GM18511 (cell line): ENCODE measurements around the gene LMTK3.
A peak's percentile ranks its signal among the peaks of the same experiment; 100 is the strongest.

ENCODE experiments used
- ATAC-seq: cut with Tn5 transposase; IDR thresholded peaks from one replicate; pipeline ENCODE4 v1.9.1; 2021; ENCODE audit warnings: mild to moderate bottlenecking, moderate library complexity; ENCODE audit not compliant: unreplicated experiment

Gene LMTK3

DNA sequence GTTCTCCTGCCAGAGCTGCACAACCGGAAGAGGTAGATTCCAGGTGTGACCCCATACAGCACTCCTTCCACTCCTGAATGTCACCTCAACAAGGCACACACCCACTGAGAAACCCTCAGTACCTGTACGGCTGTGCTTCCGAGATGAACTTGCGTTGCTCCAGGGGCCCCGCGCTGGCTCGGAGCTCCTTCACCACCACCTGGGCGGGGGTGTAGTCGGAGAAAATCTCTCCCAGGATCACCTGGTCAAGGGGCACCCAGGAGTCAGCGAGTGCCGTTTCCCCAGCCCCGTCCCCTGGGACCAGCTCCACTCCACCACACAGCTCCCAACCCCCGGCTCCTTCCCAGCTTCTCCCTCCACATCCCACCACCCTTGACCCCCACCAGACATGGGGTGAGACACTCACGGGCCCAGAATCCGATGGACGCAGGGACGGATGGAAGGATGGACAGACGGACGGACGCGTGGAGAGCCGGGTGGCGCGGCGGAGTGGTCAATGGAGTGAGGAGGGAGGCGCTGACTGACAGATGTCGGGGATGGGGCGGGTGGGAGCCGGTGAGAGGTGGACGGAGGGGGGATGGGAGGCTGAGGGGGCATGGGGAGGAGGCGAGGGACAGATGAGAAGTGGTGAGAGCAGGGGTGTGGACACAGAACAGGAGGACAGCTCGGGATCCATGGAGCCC is 2.8 kb downstream of the LMTK3 start:
- no peak for ATAC-seq

DNA sequence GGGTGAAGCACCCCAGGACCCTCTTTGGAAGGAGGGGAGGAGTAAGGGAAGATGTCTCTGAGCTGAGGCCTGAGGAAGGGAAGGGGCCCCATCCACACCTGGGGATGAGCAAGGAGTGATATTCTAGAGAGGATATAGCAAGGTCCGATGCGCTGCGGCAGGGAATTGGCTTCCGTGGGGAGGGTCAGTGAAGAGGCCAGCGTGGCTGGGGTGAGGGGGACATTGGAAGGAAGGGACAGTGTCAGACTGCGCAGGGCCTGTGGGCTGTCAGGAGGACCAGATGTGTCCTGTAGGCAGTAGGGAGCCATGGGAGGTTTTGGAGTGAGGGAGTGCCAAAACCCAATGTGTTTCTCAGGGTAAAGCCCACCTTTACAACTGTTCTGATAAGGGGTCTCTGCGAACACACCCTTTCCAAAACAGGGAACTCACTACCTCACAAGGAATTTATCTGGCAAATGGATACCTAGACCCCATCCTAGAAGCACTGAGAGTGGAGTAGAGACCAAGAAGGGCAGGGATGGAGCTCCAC is 3.7 kb downstream of the LMTK3 start:
- ATAC-seq = no peak

- no peak for ATAC-seq
Observed at GRCh38 chr19:48506138-48506733, 5.4 kb downstream of the LMTK3 start.

- ATAC-seq = no peak
Observed at GRCh38 chr19:48502350-48503018, 9.2 kb downstream of the LMTK3 start.

GRCh38 chr19:48501494-48502349 is 9.9 kb downstream of the LMTK3 start:
- no peak for ATAC-seq

DNA sequence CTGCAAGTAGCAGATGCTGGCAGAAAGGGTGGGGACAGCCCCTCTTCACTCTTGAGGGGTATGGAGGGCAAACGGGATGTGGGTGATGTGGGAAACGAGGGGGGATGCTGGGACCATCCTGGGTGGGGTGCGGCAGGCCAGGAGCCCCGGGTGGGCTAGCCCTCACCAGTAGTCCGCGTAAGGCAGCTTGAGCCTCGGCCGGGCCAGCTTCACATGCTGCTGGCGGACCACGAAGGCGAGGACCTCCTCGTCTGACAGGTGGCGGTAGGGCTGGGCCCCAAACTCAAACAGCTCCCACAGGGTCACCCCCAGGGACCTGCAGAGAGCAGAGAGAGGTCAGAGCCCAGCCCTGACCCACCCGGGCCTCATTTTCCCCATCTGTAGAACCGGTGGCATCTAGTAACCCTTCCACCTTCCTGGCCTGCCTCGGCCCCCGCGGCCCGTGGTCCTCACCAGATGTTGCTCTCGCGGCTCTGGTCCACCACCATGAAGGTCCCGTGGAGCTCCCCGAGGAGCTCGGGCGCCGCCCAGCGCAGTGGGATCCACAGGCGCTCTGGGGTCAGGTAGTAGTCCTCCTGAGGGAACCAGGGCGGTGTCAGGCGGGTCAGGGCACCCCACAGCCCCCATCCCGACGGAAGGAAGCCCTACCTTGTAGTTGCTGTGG is 10.7 kb downstream of the LMTK3 start:
- no peak for ATAC-seq

DNA sequence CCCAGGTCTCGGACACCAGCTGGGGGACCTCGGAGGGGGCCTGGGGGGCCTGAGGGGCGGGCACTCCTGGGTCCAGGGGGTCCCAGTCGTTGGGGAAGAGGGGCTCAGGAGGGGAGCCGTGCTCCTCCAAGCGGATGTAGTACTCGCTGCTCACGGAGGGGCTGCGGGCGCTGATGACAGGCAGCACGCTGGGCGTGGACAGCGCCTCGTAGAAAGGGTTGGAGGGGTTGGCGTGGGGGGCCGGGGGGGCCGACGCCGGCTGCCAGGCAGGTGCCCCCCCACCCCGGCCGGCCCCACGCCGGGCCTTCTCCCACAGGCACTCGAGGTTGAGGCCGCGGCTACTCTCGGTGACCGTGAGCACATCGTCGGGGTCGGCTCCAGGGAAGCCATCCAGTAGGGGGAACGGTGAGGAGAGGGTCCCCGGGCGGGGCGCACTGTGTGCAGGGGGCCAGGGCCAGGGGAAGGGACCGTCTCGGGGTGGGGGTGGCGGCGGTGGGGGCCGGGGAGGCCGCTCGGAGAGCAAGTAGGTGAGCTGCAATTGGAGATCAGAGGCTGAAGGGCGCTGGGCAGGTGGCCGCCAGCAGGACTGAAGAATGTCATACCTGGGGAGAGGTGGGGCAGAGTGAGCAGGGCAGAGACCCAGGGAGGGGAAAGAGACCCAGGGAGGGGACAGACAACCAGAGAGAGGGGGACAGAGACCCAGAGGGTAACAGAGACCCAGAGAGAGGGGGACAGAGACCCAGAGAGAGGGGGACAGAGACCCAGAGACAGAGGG is 12.1 kb downstream of the LMTK3 start:
- ATAC-seq = no peak

DNA sequence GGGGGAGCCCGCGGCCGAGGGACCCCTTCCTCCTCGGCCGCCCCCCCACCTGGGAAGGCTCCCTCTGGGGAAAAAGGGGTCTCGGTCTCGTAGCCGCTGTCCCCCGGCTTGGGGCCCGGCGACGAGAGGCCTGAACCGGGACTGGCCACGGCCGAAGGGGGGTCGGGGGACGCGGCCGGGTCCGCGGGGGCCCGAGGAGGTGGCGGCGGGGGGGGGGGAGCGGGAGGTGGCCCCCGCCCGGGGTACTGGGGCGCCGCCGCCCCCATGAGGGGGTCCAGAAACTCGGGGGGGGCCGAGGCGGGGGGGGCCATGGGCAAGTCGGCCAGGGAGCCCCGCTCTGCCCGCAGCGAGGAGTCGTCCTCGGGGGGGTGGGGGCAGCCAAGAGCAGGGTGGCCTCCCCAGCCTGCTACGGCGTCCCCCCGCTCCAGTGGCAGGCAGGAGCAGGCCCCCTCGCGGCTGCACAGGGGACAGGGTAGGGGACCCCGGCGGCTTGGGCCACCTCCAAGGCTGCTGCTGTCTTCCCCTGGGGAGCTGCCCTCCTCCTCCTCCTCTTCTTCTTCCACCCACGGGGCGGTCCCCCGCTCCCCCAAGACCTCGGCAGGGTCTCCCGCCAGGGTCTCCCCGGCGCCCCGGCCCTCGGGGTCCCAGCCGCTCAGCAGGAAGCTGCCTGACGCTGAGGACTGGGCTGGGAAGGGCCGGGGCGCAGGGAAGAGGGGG is 12.9 kb downstream of the LMTK3 start:
- ATAC-seq = no peak

- no peak for ATAC-seq
Observed at GRCh38 chr19:48497728-48498594, 13.7 kb downstream of the LMTK3 start.

GRCh38 chr19:48496959-48497727 is 14.5 kb downstream of the LMTK3 start:
- no peak for ATAC-seq

DNA sequence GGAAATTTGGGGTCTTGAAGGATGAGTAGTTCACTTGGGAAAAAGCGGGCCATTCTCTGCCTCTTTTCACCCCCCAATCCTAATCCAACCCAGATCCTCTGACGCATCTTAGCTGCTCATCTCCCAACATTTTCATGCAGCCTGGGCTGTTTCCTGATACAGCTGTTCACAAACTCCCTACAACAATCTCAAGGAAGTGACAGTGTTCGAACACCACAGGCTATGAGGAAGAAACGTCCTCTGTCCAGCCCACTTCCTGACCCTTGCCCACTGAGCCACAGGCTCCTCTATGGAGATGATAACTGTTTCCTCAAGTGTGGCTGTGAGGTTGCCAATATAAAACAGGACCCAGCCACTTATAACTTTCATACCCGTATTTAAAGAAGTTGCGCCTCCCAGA is 16.2 kb downstream of the LMTK3 start:
- no peak for ATAC-seq

GRCh38 chr19:48493718-48494401 is 17.8 kb downstream of the LMTK3 start:
- peak; percentile 14 for ATAC-seq

DNA sequence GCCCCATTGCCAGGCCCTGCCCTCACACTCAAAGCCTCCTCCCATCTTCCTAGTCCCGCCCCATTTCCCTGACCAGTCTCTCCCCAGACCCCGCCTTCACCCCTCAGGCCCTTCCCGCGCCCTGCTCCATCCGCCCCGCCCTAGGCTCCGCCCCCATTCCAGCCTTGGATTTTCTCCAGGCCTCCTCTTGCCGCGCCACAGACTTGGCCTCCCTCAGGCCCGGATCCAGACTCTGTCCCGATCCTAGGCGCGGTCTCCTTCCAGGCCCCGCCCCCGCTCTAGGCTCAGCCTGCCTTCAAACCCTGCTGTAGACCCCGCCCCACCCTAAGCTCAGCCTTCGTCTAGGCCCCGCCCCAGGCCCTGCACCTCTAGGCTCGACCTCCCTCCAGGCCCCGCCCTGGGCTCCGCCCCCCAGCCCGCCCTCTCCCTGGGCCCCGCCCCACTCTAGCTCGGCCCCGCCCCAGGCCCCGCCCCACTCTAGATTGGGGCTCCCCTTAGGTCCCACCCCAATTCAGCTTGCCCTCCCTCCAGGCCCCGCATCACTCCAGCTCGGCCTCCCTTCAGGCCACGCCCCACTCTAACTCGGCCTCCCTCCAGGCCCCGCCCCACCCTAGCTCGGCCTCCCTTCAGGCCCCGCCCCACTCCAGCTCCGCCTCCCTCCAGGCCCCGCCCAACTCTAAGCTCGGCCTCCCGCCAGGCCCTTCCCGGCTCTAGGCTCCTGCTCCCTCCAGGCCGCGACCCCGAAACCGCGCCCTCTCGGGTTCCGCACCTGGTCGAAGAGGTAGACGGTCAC is 18.5 kb downstream of the LMTK3 start:
- peak; percentile 59 for ATAC-seq

DNA sequence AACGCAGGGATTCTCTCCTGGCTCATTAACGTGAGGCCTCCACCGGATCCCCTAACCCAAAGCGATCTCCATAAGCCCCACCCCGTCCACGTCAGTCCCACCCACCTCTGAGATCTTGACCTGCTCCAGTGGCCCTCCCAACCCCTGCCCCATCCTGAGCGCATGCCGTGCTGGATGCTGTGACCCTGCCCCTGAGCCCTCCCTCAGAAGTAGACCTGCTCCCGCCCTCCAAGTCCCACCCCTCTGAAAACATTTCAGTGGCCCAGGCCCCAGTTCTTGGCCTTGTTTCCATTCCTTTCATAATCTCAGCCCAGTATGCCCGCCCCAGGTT is 19.9 kb downstream of the LMTK3 start:
- no peak for ATAC-seq

DNA sequence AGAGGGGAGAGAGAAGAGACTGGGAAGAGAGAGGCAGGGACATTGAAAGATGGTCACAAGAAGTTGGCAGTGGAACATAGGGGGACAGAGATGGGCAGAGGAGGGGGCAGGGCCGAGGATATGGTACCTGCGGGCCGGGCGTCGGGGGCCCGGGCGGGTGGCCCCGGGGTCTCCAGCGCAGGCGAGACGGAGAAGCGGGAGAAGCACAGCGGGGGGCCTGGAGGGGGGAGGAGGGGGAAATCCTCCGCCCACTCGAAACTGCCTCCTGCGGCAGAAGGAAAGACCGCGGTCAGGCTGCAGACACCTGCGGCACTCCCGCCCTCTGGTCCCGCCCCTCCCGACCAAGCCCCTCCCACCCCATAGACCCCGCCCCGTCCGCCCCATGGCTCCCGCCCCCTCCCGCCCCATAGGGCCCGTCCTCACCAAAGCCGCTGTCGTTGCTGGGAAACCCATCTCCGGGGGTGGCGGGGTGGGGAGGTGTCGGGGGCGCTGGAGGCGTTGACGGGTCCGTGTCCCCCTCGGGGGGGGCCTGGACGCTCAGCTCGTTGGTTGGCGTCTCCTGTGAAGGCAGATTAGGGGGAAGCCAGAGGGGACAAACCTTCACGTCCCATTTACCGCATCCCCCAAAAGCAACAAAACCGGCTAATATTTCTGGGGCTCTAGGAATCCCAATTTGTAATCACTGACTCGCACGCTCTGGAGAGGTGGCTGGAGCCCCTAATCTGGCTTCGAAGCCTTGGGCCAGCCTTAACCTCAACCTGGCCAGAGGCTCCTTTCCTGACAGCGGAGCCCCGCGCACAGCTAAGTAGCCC is 20.4 kb downstream of the LMTK3 start:
- no peak for ATAC-seq
